Effector memory CD4-positive, alpha-beta T cell (primary cell): ENCODE measurements around the gene CCDC40.
A peak's percentile ranks its signal among the peaks of the same experiment; 100 is the strongest.

Experiments
- DNase-seq, 3 donors: peaks; one replicate each; pipeline ENCODE4 v3.0.0-alpha.2; 2020
- H3K27ac ChIP-seq: 2 replicates; pipeline ENCODE4 v1.7.0; 2013; ENCODE audit warnings: mild to moderate bottlenecking, low read length, moderate library complexity; ENCODE audit not compliant: insufficient read depth, poor library complexity, severe bottlenecking
- H3K27me3 ChIP-seq: replicated peaks from 2 replicates; pipeline ENCODE4 v1.7.0; 2013; ENCODE audit warnings: mild to moderate bottlenecking, low read length; ENCODE audit not compliant: insufficient read depth, control insufficient read depth, poor library complexity, severe bottlenecking
- H3K36me3 ChIP-seq: 2 replicates; pipeline ENCODE4 v1.7.0; 2013; ENCODE audit warnings: mild to moderate bottlenecking, low read length, moderate library complexity; ENCODE audit not compliant: control insufficient read depth, insufficient read depth
- H3K4me1 ChIP-seq: 2 replicates; pipeline ENCODE4 v1.7.0; 2013; ENCODE audit warnings: low read length, mild to moderate bottlenecking; ENCODE audit not compliant: control insufficient read depth, insufficient read depth, poor library complexity, severe bottlenecking
- H3K4me3 ChIP-seq: 2 replicates; pipeline ENCODE4 v1.7.0; 2013; ENCODE audit warnings: low read length, low read depth, mild to moderate bottlenecking; ENCODE audit not compliant: insufficient read depth, poor library complexity, severe bottlenecking
- H3K9me3 ChIP-seq: 2 replicates; pipeline ENCODE4 v1.7.0; 2013; ENCODE audit warnings: mild to moderate bottlenecking, low read length, moderate library complexity; ENCODE audit not compliant: control insufficient read depth

CCDC40 gene

DNA sequence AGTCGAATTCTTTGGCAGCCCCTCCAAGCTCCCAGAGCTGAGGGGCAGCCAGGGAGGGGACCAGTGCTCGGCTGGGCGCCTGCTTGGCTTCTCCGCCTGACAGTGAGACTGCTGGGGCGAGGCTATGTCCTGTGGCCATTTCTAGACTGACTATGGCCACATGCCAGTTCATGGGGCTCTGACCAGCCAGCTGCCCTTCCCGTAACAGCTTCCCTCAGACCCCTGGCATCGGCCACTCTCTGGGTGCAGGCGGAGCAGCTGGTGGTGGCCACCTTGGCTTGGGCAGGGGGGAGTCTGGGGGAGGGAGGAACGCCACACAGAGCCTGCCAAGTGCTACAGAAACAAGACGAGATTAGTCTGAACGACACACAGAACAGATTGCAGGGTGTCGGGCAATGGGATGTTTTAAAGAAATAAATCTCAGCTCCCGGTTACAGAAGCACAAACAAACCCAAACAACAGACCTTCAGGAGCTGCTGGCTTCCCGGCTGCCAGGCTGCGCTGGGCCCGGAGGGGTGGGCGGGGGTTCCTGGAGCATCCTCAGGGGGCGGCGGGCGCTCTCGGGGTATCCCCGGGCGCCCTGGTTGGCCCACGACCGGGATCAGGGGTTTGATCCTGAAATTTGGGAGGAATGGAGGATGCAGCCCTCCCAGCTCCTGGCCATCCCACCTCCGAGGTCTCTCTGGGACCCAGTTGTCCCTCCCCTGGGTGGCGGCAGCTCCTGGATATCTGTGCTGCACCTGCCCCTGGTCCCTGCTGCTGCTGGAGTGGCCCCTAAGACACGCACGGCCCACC, 35.3 kb upstream of the CCDC40 start:
- H3K27me3 ChIP-seq = no peaks in the 10 kb centered on the region
- H3K9me3 ChIP-seq = no peaks in the 10 kb centered on the region
- DNase-seq = no peak
- no peak overlapping the region for H3K27ac ChIP-seq
- no peak overlapping the region for H3K4me3 ChIP-seq
- peaks cover 31% of the 10 kb centered on the region for H3K4me1 ChIP-seq
- no peaks in the 10 kb centered on the region for H3K36me3 ChIP-seq

DNA sequence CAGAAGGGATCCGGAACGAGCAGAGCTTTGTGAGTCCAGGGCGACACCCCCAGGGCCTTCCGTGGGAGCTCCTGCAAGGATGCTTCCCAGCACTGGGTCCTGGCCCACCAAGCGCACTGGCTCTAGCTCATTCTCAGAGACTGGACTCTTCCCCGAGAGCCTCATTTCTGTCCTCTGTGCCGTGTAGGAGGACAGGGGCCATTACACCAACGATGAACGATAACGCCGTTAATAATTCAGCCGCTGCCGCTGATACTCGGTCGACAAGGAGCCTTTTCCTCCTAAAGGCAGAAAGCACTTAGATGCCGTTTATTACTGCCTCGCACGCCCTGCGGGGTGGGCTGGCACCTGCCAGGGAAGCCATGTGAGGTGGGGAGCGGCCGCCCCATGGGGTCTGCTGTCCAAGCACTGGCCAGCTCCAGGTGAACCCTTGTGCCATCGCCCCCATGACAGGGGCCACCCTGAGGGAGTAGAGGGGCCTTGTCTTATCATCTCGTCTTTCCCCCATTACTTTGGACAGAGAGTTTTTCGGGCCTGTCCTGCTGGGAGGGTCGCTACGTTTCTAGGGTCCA, 34.3 kb upstream of the CCDC40 start:
- H3K4me3 ChIP-seq = no peak overlapping the region
- no peaks in the 10 kb centered on the region for H3K9me3 ChIP-seq
- no peak overlapping the region for H3K27ac ChIP-seq
- no peaks in the 10 kb centered on the region for H3K27me3 ChIP-seq
- H3K36me3 ChIP-seq = no peaks in the 10 kb centered on the region
- peaks cover 24% of the 10 kb centered on the region for H3K4me1 ChIP-seq
- DNase-seq = no peak

DNA sequence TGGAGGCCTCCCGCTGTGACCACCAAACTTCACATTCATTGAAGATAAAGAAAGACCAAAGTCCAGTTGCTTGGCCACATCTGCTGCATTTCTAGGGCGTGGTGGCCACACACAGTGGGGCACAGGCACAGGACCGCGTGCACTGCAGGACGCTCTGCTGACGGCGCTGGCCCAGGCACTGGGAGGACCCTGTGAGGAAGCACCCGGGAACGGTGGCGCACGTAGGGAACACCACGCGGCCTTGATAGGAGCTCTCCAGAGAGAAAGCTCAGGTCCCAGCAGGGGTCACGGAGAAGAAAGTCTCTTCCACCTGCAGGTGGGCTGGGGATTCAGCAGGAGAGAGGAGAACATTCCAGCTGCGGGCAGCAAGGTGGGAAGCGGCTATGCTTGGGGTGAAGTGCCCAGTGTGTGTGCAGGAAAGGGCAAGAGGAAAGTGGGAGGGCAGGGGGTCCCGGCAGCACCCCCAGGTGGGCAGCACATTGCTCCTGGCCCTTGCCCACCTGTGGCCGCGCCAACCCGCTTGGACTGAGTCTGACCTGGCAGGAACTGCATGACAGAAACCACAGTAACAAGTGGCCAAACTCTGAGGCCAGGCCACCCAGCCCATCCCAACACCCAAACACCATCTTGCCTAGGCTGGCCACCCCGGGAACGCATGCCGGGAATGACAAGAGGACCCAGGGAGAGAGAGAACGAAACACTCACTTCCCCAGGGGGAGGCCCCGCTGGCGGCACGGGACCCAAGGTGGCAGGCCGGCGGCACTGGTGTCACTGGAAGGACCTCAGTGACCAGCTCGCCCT, 33.6 kb upstream of the CCDC40 start:
- Histone ChIP-seq H3K27me3 (no peaks in the 10 kb centered on the region), H3K36me3 (no peaks in the 10 kb centered on the region), H3K27ac (no peak overlapping the region), H3K4me1 (peaks cover 17% of the 10 kb centered on the region), H3K4me3 (no peak overlapping the region), H3K9me3 (no peaks in the 10 kb centered on the region)
- no peak for DNase-seq

DNA sequence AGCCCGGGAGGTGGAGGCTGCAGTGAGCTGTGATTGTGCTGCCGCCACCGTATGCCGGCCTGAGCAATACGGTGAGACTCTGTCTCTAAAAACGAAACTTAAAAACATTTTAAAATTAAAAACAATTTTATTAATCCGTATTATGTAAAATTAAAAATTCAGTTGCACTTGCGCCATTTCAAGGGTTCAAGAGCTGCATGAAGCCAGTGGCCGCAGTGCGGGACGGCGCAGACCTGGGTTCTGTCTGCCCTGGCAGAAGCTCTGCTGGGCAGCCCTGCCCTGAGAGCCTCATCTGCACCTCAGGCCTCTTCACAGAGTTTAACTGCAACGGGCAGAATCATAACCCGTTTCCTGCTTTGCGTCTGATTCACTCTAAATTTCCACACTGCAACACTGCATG, 32.5 kb upstream of the CCDC40 start:
- no peak for DNase-seq
- H3K27me3 ChIP-seq = no peaks in the 10 kb centered on the region
- no peaks in the 10 kb centered on the region for H3K9me3 ChIP-seq
- H3K4me1 ChIP-seq = peaks cover 8% of the 10 kb centered on the region
- no peaks in the 10 kb centered on the region for H3K36me3 ChIP-seq
- no peak overlapping the region for H3K4me3 ChIP-seq
- H3K27ac ChIP-seq = no peak overlapping the region

DNA sequence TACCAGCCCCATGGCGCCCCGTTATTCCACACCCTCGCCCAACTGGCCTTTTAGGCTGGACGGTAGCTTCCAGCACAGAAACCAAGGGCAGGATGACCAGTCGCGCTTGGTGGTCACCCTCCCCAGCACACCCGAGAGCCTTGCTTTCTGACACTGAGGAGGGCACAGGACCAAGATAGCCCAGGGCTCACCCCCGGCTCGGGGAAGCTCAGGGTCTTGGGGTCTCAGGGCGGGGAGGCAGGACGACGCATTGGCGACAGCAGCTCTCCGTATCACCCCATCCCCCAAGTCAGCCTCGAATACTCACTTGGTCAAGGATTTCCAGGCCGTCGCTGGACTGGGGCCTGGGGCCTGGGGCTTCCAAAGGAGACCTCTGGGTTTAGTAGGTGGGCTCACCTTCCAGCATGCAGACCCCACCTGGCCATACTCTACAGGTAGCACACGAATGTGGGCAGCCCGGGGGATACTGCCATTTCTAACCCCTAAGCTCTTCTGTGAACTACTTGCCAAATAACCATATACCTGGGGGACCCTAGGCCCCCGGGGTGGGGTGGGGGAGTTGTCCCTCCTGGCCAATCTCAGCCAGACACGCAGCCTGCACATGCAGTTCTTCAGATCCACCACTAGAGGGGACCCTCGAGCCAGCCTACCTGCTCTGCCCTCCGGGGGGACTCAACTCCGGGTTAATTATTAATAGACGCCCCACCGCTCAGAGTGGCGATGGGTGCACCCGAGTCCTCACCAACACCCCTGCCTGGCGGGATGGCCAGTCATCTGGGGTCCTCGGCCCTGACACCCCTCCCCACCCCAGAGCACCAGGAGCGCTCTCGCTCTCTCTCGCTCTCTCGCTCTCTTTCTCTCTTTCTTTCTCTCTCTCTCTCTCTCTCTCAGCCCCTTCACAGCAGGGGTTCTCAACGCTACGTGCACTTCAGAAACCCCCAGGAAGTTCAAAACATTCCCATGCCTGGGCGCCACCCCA, 30.8 kb upstream of the CCDC40 start:
- H3K27me3 ChIP-seq = no peaks in the 10 kb centered on the region
- no peaks in the 10 kb centered on the region for H3K9me3 ChIP-seq
- no peak overlapping the region for H3K4me3 ChIP-seq
- peaks cover 8% of the 10 kb centered on the region for H3K4me1 ChIP-seq
- no peaks in the 10 kb centered on the region for H3K36me3 ChIP-seq
- DNase-seq = peak; percentile 26 to 51 (median 30)
- no peak overlapping the region for H3K27ac ChIP-seq

DNA sequence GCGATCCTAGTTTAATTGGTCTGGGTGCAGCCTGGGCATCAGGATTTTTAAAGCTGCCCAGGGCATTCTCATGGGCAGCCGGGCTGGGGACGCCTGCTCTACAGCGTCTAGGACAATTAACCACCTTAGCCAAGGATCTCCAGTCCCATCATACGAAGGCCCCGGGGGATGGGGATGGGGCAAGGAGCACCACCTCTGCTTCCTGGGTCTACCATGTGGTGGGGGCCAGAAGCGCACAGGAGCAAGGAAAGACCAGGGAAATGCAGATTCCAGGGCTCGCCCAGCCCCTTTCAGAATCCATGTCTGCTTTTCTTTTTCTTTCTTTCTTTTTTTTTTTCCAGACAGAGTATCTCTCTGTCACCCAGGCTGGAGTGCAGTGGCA, 30.1 kb upstream of the CCDC40 start:
- H3K4me3 ChIP-seq = no peak overlapping the region
- no peaks in the 10 kb centered on the region for H3K9me3 ChIP-seq
- H3K4me1 ChIP-seq = peaks cover 8% of the 10 kb centered on the region
- H3K36me3 ChIP-seq = no peaks in the 10 kb centered on the region
- H3K27ac ChIP-seq = no peak overlapping the region
- H3K27me3 ChIP-seq = no peaks in the 10 kb centered on the region
- DNase-seq = no peak

DNA sequence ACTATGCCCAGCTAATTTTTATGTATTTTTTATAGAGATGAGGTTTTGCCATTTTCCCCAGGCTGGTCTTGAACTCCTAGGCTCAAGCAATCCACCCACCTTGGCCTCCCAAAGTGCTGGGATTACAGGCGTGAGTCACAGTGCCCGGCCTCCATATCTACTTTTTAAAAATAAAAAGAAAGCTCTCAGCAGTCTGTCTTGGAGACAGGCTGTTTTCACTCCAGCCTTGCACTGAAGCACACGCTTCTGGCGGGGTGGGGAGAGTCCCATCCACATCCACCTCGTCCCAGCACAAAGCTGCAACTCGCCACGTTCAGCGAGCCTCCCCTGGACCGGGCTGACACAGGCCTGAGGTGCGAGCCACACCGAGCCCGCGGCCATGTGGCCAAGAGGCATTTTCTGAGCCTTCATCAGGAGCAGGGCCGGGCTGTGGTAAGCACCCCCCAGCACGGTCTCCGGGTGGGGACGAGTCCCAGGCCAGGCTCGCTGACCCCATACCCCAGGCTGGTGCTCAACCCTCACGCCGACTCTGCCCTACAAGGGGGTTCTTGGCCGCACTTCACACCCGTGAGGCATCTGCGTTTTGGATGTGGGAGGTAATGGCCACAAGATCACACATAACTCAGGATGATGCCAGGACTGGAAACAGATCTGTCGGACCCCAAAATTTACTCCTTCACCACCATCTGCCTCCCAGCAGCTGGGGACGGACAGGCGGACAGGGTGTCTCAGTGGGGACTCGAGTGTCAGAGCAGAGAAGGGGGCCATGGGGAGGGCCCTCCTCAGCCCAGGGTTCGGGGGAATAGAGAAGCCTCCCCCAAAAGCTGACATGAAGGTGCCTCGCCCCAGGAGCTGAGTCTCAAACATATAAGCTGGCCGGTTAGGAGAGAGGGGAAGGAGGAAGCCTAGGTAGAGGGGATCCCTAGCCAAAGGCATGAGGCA, 29.4 kb upstream of the CCDC40 start:
- Histone ChIP-seq H3K27ac (no peak overlapping the region), H3K4me3 (no peak overlapping the region), H3K27me3 (no peaks in the 10 kb centered on the region), H3K9me3 (no peaks in the 10 kb centered on the region), H3K4me1 (peaks cover 8% of the 10 kb centered on the region), H3K36me3 (no peaks in the 10 kb centered on the region)
- no peak for DNase-seq

DNA sequence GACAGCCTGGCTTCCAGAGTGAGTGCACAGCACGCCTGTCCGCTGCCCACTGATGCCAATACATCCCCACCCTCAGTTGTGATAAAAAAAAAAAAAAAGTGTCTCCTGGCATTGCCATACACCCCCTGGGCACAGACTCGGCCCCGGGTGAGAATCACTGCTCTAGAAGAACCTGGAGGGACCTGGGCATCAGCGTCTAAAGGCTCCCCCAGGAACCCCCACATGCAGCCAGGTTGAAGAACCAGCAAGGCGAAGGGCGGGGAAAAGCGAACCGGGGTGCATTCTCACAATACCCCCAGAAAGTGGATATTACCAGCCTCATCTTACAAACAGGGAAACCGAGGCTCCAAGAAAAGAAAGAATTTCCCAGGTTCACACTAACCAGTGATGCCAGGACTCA, 28.5 kb upstream of the CCDC40 start:
- H3K27ac ChIP-seq = no peak overlapping the region
- no peaks in the 10 kb centered on the region for H3K27me3 ChIP-seq
- no peaks in the 10 kb centered on the region for H3K36me3 ChIP-seq
- no peaks in the 10 kb centered on the region for H3K9me3 ChIP-seq
- no peak for DNase-seq
- peaks cover 8% of the 10 kb centered on the region for H3K4me1 ChIP-seq
- H3K4me3 ChIP-seq = no peak overlapping the region

DNA sequence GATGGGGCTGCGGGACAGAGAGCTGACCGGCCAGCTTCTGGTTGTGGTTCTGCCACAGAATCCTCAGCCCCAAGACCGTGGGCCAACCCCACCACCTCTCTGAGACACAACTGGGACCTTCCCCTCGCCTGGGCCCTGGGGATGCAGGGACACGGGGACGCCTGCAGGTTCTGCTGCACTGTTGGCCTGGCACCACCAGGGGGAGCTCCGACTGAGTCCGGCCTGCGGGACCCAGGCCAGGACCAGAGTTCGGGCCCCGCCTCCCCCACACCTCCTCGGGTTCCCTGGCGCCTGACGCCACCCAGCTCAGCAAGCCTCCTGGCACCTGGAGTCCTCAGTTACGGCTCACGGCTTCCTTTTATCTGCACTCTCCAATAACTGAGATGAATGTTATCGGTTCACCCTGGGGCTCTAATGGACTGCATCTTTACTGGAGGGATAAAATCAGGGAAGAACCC, 28.0 kb upstream of the CCDC40 start:
- peak; percentile 46 to 61 (median 49) for DNase-seq
- H3K27me3 ChIP-seq = no peaks in the 10 kb centered on the region
- H3K4me3 ChIP-seq = no peak overlapping the region
- H3K27ac ChIP-seq = no peak overlapping the region
- H3K36me3 ChIP-seq = no peaks in the 10 kb centered on the region
- H3K9me3 ChIP-seq = no peaks in the 10 kb centered on the region
- H3K4me1 ChIP-seq = peaks cover 8% of the 10 kb centered on the region
